A172 (cell line): ENCODE data around the gene ZNF787. TPM values are rescaled to one million over a fixed set of nuclear protein-coding genes. Genes with fewer than 3 reads are reported as not detected.
"Not testable (repeated sequence)": the region's sequence is repeated elsewhere in the genome, so short reads cannot be mapped to it uniquely, and the experiment has no call there.

Experiments
- DNase-seq: peaks from one replicate; pipeline ENCODE4 v3.0.0-alpha.2; 2015; ENCODE audit warnings: low spot score
- total RNA-seq: library from RNA; depleted of rRNA; stranded (reverse); fragments of >200 nt; shearing (Covaris generic); gene quantifications from 2 replicates; pipeline ENCODE4 v1.2.3, GENCODE V29; 2014

Gene ZNF787
- total RNA-seq, 1 experiment from 2014 or later = 18.1 TPM

GRCh38 chr19:56105831-56106396 lies 15.2 kb downstream of the ZNF787 start:
- DNase-seq = not testable (repeated sequence)

- DNase-seq = no peak
These were observed 15.9 kb downstream of the ZNF787 start for GRCh38 chr19:56105090-56105701.

GRCh38 chr19:56104423-56104822 lies 16.7 kb downstream of the ZNF787 start:
- DNase-seq = no peak

DNA sequence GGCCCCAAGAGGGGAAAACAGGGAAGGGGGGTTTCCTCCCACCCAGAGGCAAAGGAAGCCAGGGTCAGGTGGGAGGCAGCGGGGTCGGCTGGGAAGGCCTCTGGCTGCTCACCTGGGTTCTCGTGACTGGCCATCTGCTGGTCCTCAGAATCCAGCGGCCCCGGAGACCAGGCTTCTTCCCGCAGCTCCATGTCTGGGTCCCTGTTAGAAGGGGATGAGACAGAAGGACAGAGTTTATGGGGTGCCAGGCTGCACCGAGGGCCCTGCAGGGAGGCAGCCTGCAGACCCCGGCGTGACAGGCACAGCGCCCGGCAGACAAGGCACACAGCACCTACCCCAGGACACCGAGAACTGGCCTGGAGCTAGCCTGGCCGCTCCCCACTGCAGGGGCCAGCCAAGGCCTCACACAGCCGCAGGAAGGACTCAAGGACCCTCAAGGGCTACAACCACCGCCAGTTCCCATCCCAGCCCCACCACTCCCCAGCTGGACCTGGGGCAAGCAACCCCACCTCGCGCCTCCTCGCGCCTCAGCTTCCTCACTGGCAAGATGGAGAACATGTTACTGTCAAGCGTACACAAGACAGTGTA lies 18.0 kb downstream of the ZNF787 start:
- no peak for DNase-seq

DNA sequence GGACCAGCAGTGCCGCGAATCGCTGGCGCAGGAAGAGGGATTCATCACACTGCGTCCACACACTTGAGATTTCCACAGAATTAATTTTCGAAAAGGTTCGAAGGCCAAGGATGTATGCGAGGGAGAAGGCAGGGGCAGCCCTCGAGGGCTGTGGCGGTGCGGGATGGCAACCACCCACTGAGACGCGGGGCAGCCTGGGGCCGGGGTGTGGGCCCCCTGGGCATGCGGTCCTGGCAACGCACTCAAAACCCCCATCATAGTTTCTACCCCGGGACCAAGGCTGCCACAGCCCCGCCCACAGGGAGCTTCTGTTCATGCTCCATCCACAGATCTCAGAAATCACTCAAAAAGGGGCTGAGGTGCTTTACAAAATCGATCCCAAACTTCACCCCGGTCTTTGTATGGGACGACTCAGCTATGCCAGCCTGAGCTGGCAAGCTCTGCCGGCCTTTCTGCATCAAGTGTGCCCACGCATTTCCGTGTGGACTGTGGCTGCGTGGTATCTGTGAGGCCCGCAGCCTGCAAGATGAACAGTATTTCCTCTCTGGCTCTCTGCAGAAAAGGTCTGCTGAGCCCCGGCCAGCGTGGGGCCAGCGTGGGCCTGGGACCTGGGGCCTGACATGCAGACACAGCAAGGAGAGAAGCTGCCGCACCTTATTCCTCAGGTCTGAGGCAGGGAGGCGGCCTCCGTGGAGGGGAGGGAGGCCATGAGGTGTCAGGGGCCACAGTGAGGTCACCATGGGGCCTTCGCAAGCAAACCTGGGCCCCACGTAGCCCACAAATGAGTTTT lies 19.2 kb downstream of the ZNF787 start:
- no peak for DNase-seq

DNA sequence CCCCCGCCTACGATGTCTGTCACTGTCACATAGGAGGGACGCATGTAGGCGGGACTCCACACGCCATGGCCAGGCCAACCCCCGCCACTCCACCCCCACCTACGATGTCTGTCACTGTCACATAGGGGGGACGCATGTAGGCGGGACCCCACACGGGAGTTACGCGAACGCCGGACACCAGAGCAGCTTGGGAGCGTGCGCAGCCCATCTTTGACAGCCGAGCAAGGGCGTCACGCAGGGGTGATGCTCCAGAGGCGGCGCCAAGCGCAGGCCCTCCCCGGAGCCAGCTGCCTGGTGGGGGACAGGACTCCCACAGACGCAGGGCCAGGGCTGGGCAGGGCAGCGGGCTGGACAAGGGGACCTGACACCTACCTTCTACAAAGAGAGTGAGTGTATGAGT lies 20.0 kb downstream of the ZNF787 start:
- DNase-seq = no peak

DNA sequence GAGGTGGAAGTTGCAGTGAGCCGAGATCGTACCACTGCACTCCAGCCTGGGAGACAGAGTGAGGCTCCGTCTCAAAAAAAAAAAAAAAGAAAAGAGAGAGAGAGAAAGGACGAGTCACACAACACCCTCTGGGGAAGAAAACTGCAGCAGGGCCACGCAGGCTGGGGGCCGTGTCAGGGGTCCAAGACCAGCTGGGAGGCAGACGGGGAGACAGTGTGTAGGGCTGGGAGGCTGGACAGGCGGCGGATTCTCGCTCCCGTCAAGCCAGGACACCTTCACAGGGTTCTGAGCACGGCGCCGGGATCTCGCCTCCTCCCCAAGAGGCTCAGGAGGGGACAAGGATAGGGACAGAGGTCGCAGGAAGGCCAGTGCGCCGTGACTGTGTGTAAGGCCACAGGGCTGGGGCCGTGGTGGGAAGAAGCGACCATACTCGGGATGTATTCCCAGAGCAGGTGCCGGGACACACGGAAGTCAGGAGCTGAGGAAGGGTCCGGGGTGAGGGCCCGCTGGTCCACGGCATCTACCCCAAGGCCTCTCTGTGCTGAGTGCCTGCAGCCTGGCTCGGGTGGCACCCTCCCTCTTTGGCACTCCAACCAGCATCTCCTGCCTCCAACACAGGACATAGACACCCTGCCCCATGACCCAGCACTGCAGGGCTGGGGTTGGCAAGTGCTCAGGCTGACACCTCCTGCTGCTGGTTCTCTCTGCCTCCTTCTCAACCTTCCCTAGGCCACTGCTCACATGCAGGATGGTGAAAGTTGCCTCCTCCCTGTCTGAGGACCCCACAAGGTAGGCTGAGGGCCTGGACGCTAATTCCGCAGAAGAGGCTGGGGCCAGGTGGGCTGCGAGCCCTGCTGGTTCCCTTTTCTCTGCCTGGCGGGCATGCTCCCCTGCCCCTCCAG lies 21.2 kb downstream of the ZNF787 start:
- DNase-seq = no peak

DNA sequence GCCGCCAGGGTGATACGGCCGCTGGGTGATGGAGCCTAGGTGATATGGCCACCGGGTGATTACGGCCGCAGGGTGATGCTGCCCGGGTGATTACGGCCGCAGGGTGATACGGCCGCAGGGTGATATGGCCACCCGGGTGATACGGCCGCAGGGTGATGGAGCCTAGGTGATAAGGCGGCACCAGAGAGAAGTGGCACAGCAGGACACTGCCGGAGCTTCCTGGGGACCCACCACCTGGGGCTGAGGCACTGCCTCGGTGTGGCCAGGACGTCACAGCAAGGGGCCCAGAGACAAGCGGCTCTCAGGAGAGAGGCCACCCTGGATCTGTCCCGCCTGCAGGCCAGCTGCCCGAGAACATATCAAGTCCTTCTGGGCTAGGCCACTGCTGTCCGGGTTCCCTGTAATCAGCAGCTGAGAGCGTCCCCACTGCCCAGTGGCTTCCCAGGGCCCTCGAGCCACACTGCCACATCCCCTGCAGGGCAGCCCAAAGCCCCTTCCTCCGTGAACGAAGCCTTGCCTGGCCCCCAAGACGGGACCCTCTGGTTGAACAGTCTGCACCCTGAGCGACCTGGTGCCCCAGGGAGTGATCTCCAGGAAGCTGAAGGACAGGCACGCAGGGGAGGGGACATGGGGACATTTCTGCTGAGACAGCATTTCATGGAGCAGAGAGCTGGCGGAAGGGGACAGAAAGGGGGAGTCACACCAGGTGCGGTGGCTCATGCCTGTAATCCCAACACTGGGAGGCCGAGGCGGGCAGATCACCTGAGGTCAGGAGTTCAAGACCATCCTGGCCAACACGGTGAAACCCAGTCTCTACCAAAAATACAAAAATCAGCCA lies 22.1 kb downstream of the ZNF787 start:
- DNase-seq = no peak

- not testable (repeated sequence) for DNase-seq
These were observed 22.9 kb downstream of the ZNF787 start for GRCh38 chr19:56098237-56098636.

- DNase-seq = no peak
These were observed 23.3 kb downstream of the ZNF787 start for GRCh38 chr19:56097776-56098175.

GRCh38 chr19:56097306-56097705 lies 23.8 kb downstream of the ZNF787 start:
- no peak for DNase-seq

- DNase-seq = no peak
These were observed 24.4 kb downstream of the ZNF787 start for GRCh38 chr19:56096665-56097064.

GRCh38 chr19:56094449-56094848 lies 26.6 kb downstream of the ZNF787 start:
- DNase-seq = no peak

DNA sequence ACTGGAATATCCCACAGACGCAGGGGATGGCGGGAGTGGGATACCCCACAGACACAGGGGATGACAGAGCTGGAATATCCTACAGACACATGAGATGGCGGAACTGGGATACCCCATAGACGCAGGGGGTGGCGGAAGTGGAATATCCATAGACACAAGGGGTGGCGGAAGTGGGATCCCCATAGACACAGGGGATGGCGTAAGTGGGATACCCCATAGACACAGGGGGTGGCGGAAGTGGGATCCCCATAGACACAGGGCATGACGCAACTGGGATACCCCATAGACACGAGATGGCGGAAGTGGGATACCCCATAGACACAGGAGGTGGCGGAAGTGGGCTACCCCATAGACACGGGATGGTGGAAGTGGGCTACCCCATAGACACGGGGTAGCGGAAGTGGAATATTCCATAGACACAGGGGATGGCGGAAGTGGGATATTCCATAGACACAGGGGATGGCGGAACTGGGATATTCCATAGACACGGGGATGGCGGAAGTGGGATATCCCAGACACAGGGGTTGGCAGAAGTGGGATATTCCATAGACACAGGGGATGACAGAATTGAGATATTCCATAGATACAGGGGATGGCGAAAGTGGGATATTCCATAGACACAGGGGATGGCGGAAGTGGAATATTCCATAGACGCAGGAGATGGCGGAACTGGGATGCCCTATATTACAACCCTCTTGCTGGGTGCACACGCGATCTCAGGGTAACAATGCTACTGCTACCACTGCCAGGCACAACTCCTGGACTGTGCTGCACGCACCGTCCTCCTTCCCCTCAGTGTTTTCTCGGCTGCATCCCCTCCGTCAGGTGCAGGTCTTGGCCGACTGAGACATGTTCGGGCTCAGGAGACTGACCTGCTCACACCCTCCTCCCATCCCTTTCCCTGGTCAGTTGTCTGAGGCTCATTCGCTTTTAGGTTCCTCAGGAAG lies 28.1 kb downstream of the ZNF787 start:
- no peak for DNase-seq

DNA sequence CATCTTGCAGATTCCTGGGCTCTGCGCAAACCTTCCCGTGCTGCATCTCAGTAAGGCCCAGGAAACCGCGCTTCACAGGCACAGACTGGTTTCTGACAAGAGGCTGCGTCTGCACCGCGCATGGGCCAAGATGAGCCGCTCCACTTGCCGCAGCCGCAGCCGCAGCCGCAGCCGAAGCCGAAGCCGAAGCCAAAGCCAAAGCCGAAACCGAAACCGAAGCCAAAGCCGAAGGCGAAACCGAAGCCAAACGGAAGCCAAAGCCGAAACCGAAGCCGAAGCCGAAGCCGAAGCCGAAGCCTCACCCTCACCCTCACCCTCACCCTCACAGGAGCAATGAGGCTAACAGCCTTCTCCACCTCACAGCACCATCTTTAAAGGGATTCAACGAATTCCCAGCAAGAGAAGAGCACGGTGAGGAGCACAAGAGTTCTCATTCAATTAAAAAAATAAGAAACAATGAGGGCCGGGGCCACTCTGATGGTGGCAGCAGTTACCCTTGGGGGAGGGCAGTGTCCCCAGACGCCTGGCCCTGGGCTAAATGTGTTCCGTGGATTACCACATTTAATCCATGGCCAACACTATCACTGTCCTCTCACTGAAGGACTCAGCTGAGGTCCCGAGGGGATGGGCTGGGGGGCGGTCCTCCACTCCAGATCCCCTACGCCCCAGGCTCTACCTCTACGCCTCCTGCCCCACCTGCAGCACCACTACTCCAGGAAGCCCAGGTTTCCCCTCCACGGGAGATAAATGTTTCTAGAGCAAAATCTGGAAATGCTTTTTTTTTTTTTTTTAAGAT lies 29.1 kb downstream of the ZNF787 start:
- DNase-seq = no peak

GRCh38 chr19:56091066-56091490 lies 30.0 kb downstream of the ZNF787 start:
- DNase-seq = peak; percentile 29

GRCh38 chr19:56089344-56089743 lies 31.8 kb downstream of the ZNF787 start:
- no peak for DNase-seq

GRCh38 chr19:56088497-56089215 lies 32.4 kb downstream of the ZNF787 start:
- DNase-seq = no peak
